Measurements from ENCODE around the gene TGFBI.

TGFBI gene

DNA sequence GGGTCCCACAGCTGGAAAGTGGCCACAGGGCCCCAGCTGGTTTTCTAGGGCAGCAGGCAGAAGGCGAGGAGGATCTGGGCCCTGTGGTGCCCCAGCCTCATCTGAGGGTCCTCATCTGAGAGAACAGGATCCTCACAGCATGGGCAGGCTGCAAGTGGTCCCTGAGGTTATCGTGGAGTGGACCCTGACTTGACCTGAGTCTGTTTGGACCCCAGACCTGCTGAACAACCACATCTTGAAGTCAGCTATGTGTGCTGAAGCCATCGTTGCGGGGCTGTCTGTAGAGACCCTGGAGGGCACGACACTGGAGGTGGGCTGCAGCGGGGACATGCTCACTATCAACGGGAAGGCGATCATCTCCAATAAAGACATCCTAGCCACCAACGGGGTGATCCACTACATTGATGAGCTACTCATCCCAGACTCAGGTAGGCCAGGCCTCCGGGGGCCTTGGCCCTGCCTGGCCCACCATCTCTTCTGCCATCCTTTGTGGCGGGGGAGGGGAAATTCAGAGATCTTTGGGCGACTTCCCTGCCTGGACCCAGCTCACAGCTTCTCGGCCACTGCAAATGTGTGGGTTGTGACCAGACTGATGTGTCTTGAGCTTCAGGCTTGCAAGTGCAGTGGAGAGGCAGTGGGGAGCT is 24.0 kb downstream of the TGFBI start:
- DNase-seq, result no peak

DNA sequence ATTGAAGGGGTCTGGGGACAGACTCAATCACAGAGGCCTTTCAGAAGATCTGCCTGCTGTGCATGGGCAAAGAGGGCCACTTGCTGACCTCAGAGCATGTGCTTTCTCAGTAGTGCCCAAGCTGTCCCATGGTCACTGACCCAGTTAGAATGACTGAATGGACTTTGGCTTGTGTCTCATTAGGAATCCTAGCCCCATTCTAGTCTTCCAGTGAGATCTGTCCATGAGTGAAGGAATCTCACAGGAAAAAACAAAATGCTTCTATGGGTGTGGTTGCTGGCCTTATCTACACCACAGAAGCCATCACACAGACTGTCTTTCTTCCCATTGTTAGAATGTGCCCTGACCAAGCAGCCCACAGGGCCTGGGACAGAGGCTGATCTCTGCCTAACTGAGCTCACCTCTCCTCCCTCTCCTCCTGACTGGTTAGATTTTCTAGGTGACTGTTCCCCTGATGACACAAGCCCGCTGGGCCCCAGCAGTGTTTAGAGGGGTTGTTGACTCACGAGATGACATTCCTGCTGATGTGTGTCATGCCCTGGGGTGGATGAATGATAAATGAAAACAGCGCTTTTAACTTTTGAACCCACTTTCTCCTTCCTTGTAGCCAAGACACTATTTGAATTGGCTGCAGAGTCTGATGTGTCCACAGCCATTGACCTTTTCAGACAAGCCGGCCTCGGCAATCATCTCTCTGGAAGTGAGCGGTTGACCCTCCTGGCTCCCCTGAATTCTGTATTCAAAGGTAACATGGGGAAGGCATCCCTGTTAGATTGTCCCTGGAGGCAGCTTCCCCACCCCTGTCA is 24.8 kb downstream of the TGFBI start:
- no peak for DNase-seq

DNA sequence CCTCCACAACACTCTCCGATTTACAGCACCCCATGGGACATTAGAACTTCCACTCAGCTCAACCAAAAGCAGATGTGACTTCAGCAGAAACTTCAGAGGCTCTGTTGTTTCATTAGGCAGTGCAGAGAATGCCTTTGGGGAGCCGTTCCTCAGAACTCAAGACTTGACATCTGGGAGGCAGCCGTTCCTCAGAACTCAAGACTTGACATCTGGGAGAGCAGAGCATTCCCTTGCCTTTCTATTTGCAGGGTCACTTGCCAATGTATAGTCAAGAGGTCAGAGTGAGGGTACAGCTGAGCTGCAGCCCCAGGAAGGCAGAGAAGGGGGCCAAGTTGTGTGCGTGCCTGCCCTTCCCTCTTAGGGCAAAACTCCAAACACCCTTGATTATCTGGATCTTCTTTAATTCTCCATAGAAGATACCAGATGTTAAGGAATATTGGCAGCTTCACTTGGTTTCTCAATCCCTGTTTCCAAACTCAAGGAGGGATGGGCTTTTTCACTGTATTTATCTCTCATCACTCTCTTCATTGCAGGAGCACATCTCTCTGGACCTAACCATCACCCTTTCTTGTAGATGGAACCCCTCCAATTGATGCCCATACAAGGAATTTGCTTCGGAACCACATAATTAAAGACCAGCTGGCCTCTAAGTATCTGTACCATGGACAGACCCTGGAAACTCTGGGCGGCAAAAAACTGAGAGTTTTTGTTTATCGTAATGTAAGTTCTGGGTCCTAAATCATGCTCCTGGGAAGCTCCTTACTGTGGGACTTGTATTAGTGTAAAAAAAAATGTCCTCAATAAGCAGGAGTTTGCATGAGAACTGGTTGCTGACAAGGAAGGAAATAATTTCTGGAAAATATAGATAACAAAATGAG is 25.6 kb downstream of the TGFBI start:
- no peak for DNase-seq

DNA sequence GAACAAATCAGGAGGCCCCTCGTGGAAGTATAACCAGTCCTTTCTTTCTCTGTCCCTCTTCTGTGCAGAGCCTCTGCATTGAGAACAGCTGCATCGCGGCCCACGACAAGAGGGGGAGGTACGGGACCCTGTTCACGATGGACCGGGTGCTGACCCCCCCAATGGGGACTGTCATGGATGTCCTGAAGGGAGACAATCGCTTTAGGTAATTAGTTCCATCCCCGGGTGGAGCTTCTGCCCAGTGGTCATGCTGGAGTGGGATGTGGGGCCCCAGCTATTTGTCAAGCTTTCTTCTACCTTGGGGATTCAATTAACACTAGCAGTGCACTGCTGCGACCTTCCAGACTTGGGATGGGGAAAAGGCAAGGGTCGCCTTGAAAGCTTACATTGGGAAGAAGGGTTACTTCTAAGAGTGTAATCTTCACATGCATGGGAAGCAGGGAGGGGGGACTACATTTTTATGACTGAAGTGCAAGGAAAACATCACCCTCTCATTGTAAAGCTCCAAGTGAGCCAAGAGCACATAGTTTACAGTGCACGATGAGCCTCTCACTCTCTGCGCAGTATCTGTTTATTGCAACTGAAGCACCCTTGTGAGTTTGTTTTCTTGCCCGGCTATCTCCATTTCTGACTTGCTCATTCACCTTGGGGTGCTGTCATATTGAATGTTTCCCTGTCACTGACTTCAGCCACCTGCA is 27.0 kb downstream of the TGFBI start:
- DNase-seq, result no peak

DNA sequence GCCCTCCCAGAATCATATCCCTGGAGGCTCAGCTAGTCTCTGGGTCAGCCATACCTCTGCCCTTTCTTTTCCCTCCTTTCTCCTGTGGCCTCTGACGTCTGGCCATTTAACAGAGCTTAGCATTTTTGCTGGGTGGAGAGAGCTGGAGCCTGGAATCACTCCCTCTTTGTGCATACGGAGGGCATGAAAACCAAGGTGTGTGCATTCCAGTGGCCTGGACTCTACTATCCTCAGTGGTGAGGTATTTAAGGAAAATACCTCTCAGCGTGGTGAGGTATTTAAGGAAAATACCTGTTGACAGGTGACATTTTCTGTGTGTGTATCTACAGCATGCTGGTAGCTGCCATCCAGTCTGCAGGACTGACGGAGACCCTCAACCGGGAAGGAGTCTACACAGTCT is 27.5 kb downstream of the TGFBI start:
- no peak for DNase-seq

DNA sequence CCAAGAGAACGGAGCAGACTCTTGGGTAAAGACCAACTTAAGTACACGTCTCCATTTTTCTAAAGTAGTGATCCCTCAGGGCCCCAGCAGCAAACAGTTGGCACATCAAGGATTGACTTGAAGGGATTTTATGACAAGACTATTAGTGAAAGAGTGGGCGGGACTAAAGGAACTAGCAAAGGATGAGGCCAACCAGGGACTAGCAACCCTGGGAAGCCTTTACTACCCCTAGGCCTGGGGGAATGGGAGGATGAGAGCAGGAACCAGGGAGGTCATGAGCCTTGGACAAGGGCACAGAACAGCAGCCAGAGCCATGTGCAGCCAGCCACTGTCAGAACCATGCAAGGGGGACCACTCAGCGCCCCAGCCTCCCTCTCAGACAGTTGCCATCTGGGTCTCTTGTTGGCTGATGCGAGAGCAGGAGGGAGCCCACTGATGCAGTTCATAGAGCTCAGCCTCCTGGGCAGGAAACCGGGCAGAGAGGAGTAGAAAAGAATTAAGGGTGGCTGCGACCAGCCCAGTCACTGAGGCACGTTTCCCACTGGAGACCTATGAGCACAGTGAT is 28.1 kb downstream of the TGFBI start:
- no peak for DNase-seq

DNA sequence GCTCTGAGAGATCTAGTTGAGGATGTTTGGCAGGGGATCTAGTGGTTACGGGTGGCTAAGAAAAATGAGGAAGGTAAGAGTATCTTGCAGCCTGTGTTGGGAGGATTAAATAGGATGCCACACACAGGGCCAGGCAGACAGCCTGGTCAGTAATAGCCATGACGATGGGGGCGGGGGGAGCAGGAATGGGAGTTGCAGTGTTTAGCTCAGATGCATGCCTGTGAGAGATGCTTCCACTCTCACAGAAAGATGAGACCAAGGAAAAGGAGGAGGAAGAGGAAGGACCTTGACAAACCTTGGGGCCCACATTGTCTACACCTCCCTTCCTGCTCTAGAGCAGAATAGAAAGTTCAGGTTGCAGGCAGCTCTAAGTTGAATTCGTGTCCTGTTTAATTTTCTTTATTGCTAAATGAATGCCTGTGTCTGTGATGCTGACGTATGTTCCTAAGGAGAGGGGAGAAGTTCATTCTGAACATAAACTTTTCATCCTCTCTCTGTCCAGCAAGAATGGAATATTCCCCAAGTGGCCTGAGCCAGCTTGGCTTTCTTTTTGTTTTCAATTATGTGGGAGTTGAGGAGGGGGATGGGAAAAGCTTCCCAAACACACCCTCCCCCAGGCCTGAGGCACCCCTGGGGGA is 28.7 kb downstream of the TGFBI start:
- DNase-seq, result no peak

DNA sequence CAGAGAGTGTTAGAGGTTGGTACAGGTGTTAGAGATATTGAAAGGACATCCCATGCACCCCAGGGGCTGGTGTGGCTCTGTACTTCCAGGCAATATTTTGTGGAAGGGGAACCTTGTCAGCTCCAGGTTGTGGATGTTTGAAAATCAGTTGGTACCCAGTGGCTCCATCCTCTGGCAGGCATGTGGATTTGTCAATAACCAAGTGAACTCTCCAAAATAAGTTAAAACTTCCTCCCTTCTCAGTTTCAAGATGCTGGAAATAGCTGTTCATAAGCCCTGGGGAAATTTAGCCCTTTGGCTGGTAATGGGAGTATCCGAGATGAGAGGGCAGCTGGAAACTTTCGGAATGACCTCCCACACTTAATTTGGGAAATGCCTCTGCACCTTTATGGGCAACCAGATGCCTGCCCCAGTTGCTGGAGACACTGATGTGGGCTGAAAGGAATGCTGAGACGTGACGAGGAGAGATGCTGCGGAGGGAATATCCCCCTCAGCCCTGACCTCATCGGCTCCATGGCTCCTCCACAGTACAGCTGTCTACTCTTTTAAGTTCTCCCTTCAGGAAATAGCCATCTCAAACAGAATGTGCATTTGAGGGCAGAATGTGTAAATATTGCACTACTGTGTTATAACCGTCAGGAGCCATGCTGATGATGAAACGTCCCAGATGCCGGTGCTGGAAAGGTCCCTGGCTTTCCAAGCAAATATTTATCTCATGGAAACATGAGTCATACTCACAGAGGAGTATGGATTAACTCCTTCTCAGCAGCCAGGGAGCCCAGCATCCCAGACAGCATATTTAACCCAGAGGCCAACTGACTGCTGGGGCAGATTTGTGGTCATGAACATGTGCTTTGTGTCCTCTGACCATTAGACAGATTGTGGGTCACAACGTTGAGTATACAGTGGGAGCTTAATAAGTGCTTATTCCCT is 29.5 kb downstream of the TGFBI start:
- DNase-seq, result no peak

DNA sequence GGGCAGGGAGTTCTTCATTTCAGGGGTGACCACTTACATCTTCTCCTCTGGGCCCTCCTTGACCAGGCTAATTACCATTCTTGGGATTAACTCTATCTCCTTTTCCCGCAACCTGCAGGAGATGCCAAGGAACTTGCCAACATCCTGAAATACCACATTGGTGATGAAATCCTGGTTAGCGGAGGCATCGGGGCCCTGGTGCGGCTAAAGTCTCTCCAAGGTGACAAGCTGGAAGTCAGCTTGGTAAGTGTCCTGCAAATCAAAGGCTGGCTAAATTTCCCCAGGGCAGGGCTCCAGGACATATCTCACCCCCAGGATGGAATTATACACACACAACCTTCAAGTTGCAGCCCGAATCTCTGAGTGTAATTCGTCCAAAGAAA is 30.2 kb downstream of the TGFBI start:
- no peak for DNase-seq

DNA sequence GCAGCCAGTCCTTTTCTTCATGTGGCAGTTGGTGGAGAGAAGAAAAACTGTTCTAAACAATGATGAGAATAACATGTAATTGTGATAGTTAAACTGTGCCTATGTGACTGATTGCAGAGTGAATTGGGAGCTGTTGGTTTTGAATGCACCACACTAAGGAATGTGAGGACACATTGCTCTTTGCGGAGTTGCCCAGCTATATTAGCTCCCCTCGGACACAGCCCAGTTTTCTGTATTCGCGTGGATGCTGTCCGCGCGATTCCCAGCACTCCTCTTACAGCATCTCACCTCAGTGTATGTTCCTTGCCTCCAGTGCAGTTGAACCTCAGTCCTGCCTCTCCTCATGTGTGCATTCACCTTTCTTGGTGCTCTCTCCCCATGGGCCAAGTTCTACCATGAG is 32.2 kb downstream of the TGFBI start:
- no peak for DNase-seq

DNA sequence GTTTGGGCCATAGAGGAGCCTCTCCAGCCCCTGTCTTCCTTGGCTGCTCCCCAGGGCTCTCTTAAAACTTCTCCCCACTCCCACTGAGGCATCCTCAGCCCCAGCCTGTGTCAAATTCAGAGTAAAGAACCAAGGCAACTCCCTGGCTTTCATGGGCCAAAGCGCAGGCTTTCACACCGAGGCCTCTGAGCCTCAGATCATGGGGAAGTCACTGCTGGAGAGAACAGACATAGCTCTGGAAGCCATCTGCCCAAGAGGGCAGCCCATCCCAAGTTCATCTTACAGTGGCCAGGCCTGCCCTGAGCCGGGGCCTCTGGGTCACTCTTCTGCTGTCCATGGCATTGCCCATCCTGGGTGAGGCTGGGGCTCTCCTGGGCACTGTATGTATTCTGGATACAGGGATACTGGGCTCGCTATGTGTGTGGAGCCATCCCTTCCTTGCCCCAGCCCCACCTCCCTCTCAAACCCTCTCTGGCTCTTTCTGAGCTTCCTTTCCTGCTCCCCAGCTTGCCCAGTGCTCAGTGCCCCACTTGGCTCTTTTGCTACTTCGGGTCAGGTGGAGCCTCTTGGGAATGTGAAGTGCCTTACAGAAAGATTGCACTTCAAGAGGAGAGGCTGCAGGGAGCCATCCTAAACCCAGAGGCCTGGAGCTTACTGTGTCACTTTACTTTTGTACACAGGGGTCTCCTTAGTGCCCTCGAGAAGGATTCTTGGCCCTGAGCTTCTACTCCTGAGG is 33.0 kb downstream of the TGFBI start:
- DNase-seq, result no peak

DNA sequence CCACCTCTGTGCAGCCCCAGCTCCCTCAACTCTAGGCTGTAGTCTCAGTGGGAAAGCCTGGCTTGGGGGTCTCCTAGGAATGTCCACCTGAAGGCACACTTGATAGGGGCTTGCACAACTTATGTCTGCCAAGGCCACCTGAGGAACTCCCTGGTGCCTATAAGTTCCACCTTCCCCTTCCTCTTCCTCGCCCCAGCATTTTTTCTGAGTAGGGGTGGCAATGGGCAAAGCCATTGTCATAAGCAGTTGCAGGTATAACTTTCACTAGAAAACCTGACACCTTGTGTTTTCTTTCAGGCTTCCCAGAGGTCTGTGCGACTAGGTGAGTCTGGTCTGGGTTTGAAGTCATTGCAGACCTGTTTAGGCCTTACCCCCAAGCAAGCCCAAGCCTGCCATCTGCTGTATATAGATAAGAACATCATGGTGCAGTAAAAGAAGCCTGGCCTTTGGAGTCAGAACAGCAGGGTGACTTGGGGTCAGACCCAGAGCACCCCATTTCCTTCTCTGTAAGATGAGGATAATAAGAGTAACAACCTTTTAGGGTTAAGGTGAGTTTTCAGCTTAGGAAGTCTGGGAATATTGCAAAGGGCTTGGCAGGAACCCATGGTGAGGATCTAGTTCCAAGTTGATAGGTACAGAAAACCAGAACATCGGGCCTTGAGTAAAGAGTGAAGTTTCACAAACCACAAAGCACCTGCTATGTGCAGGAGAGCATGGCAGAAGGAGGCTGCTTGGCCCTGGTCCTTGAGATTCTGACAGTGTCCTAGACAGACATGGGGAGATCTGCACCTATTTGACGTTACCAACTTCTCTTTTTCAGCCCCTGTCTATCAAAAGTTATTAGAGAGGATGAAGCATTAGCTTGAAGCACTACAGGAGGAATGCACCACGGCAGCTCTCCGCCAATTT is 33.8 kb downstream of the TGFBI start:
- DNase-seq, result no peak

DNA sequence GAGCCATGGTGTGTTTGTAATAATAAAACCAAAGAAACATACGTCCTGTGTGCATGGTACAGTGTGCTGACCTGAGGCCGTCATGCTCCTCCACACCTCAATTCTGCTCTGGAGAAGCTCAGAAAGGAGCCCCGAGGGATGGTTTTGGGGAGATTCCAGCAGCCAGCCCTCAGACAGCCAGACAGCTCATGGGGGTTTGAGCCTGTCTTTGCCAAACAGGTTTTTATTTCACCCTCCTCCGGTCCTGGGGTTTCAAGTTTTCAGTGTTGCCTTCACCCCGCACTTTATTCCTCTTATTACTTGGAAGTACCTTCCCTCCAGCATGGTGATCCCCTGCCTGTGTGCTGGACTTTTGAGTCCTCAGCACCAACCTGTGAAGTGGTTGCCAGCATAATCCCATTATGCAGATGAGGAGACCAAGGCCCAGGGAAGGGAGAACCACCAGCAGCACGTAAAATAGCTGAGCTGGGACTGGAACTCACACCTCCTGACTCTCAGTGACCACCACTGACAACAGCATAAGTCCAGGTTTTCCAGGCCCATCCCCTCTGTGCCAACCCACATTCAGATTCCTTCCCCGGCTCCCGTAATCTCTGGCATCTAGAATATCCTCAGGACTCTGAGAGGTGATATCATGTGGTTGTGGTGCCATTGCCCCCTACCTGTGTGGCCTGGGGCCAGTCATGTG is 35.1 kb downstream of the TGFBI start:
- DNase-seq, result no peak

DNA sequence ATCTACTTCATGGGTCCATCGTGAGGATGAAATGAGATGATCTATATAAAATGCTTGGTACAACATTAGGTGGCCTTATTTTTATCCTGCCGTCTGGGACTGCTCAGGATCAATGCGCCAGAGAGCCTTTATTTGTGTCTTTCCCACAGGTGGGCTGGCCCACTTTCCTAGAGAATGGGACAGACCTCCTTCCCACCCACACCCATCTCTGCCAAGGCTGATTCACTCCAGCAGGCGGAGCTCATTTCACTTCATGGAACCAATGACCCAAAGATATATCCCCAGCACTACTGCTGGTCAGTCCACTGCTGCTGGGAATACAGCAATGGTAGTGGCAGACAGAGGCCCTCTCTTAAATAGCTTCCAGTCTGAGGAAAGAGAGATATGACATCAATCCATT is 35.7 kb downstream of the TGFBI start:
- DNase-seq, result no peak

DNA sequence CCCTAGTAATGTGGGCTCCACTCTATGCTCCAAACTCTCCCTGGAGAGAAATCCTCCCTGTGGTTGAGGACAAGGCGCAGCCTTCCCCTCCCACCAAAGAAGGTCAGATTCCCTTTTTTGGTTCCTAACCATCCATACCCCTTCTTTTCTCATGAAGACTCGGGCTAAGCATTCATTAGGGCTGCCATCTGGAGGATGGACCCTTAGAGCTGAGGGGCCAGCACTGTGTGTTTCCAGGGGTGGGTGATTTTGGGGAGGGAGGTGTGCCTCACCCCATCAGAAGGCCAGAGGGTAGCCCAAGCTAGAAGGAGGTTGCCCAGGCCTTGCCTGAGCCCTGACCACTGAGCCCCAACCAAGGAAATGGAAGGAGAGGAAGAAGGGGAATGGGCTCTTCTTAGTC is 36.8 kb downstream of the TGFBI start:
- no peak for DNase-seq

DNA sequence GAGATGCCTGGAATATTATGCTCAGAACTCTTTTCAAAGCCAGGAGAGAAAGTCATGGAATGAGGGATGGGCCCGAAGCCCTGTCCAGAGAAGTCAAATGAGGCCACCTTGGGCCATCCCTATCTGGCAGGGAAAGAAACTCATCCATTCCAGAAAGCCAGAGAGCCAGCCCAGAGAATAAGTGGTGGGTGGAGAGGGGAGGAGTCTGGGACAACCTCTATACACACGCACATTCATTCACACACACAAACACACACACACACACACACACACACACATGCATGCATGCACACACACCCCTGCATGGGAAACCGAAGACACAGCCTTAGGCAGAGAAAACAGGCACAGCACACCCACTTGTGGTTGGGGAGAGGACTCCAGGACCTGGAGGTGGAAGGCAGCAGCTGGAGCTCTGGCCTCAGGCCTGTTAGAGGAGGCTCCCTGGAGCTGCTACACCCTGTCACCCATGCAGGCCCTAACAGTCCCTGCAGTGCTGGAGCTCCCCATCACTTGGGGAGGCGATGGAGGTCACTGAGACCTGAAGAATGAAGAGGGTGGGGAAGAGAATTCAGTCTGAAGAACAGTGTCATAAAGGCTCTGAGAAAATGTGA is 38.0 kb downstream of the TGFBI start:
- no peak for DNase-seq

DNA sequence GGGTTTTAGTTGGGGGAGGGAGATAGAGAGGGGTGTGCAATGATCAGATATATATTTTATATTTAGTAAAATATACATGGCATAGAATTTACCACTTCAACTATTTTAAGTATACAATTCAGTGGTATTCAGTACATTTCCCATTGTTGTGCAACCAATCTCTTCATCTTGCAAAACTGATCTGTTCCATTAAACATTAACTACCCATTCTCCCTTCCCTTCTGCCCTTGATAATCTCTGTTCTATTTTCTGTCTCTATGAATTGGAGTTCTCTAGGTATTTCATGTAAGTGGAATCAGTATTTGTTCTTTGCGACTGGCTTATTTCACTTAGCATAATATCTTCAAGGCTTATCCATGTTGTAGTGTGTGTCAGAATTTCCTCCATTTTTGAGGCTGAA is 38.6 kb downstream of the TGFBI start:
- DNase-seq, result no peak

Measured in NCI-H1105 (cell line).